Ishikawa (cell line): ENCODE results near the gene CD22.

Experiments used
- CEBPB ChIP-seq: IDR thresholded peaks from 2 replicates; pipeline ENCODE4 v1.6.1; 2012
- CREB1 ChIP-seq: IDR thresholded peaks from 2 replicates; pipeline ENCODE4 v1.6.1; 2012; ENCODE audit warnings: low read depth
- EGR1 ChIP-seq: IDR thresholded peaks from 2 replicates; pipeline ENCODE4 v1.6.1; 2012
- EP300 ChIP-seq: IDR thresholded peaks from 2 replicates; pipeline ENCODE4 v1.6.1; 2012; ENCODE audit warnings: borderline replicate concordance
- FOXM1 ChIP-seq: IDR thresholded peaks from 2 replicates; pipeline ENCODE4 v1.6.1; 2012; ENCODE audit warnings: low read depth, borderline replicate concordance
- MAX ChIP-seq: IDR thresholded peaks from 2 replicates; pipeline ENCODE4 v1.6.1; 2012
- RAD21 ChIP-seq: IDR thresholded peaks from 2 replicates; pipeline ENCODE4 v1.6.1; 2012; ENCODE audit warnings: low read depth
- REST ChIP-seq: IDR thresholded peaks from 2 replicates; pipeline ENCODE4 v1.6.1; 2012; ENCODE audit warnings: low read depth, mild to moderate bottlenecking
- TAF1 ChIP-seq: IDR thresholded peaks from 2 replicates; pipeline ENCODE4 v1.6.1; 2012; ENCODE audit warnings: low read depth, mild to moderate bottlenecking
- TCF12 ChIP-seq: IDR thresholded peaks from 2 replicates; pipeline ENCODE4 v1.6.1; 2012; ENCODE audit warnings: low read depth
- TEAD4 ChIP-seq: IDR thresholded peaks from 2 replicates; pipeline ENCODE4 v1.6.1; 2012
- USF1 ChIP-seq: IDR thresholded peaks from 2 replicates; pipeline ENCODE4 v1.6.1; 2012
- YY1 ChIP-seq: IDR thresholded peaks from 2 replicates; pipeline ENCODE4 v1.6.1; 2012; ENCODE audit warnings: low read depth
- ZBTB7A ChIP-seq: IDR thresholded peaks from 2 replicates; pipeline ENCODE4 v1.6.1; 2012; ENCODE audit warnings: low read depth

Gene CD22

GRCh38 chr19:35378356-35378755, 49.4 kb downstream of the CD22 start:
- TF ChIP-seq FOXM1: no peak
- TF ChIP-seq USF1: no peak
- TF ChIP-seq MAX: no peak
- TF ChIP-seq ZBTB7A: no peak
- no peak for TF ChIP-seq TEAD4
- no peak for TF ChIP-seq TCF12
- no peak for TF ChIP-seq RAD21

- TF ChIP-seq CEBPB: peak; percentile 7; the same call in 1 of the 2 replicates
Observed at GRCh38 chr19:35379545-35379944, 50.6 kb downstream of the CD22 start.

- no peak for TF ChIP-seq RAD21
- TF ChIP-seq FOXM1: no peak
- no peak for TF ChIP-seq TCF12
Observed at GRCh38 chr19:35379992-35380391, 51.0 kb downstream of the CD22 start.

GRCh38 chr19:35380450-35381124, 51.6 kb downstream of the CD22 start:
- no peak for TF ChIP-seq RAD21
- no peak for TF ChIP-seq TAF1
- TF ChIP-seq CREB1: no peak
- TF ChIP-seq MAX: no peak
- no peak for TF ChIP-seq REST
- TF ChIP-seq FOXM1: no peak
- TF ChIP-seq YY1: no peak
- no peak for TF ChIP-seq TCF12

- TF ChIP-seq USF1 (no peak), ZBTB7A (no peak), MAX (no peak), TEAD4 (no peak), YY1 (no peak), REST (no peak), EGR1 (no peak), TAF1 (no peak), RAD21 (no peak), CREB1 (no peak), EP300 (no peak)
Observed at GRCh38 chr19:35381318-35381717, 52.3 kb downstream of the CD22 start.

- no peak for TF ChIP-seq EP300
- TF ChIP-seq YY1: no peak
- no peak for TF ChIP-seq USF1
- no peak for TF ChIP-seq TCF12
- TF ChIP-seq ZBTB7A: no peak
- TF ChIP-seq RAD21: no peak
- no peak for TF ChIP-seq FOXM1
- TF ChIP-seq TAF1: no peak
- no peak for TF ChIP-seq REST
- TF ChIP-seq CREB1: no peak
- no peak for TF ChIP-seq CEBPB
Observed at GRCh38 chr19:35381926-35382325, 52.9 kb downstream of the CD22 start.
